Cardiac muscle cell (in vitro differentiated cells and primary cell): ENCODE data around the gene CRYZ. TPM values are rescaled to one million over a fixed set of nuclear protein-coding genes. Genes with fewer than 3 reads are reported as not detected.

Experiments used
- DNase-seq, 2 donors: peaks; one replicate each; pipeline versions ENCODE4 v3.0.0 to v3.0.0-alpha.2; 2010 to 2017; ENCODE audit warnings: low read depth in 1 of 2, low spot score in 1 of 2
- H3K27ac ChIP-seq: fragments of 200-600 bp; sonication (generic); 2 replicates; pipeline ENCODE4 v1.5.1; 2016
- H3K27me3 ChIP-seq: fragments of 200-600 bp; sonication (generic); 2 replicates; pipeline ENCODE4 v1.6.0; 2016; ENCODE audit warnings: control low read depth
- H3K36me3 ChIP-seq: fragments of 200-600 bp; sonication (generic); 2 replicates; pipeline ENCODE4 v1.5.1; 2016; ENCODE audit warnings: control low read depth
- H3K4me1 ChIP-seq: fragments of 200-600 bp; sonication (generic); 2 replicates; pipeline ENCODE4 v1.8.1; 2017; ENCODE audit warnings: low read depth, mild to moderate bottlenecking, mixed run types
- H3K4me3 ChIP-seq: fragments of 200-600 bp; sonication (generic); 2 replicates; pipeline ENCODE4 v1.5.1; 2016; ENCODE audit warnings: mild to moderate bottlenecking
- H3K9me3 ChIP-seq: fragments of 200-600 bp; sonication (generic); 2 replicates; pipeline ENCODE4 v1.5.1; 2017; ENCODE audit warnings: low read depth, mild to moderate bottlenecking, control low read depth
- CTCF ChIP-seq: IDR thresholded peaks from 2 replicates; pipeline ENCODE4 v1.5.1; 2012; ENCODE audit warnings: low read depth, mild to moderate bottlenecking, low read length
- polyA plus RNA-seq: library from polyadenylated mRNA; unstranded; fragments of >200 nt; fragmentation: Nextera tagmentation; extraction: Ambion mirVana; gene quantifications from 2 replicates; pipeline ENCODE4 v1.2.1, GENCODE V29; 2016
- total RNA-seq: library from RNA; depleted of rRNA; stranded (reverse); fragments of >200 nt; gene quantifications from 2 replicates; pipeline ENCODE4 v1.2.3, GENCODE V29; 2016

The CRYZ gene, protein sequence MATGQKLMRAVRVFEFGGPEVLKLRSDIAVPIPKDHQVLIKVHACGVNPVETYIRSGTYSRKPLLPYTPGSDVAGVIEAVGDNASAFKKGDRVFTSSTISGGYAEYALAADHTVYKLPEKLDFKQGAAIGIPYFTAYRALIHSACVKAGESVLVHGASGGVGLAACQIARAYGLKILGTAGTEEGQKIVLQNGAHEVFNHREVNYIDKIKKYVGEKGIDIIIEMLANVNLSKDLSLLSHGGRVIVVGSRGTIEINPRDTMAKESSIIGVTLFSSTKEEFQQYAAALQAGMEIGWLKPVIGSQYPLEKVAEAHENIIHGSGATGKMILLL
- total RNA-seq, result 50.1 and 62.2 TPM in 2 replicates
- polyA plus RNA-seq, result 99.8 and 101 TPM in 2 replicates

DNA sequence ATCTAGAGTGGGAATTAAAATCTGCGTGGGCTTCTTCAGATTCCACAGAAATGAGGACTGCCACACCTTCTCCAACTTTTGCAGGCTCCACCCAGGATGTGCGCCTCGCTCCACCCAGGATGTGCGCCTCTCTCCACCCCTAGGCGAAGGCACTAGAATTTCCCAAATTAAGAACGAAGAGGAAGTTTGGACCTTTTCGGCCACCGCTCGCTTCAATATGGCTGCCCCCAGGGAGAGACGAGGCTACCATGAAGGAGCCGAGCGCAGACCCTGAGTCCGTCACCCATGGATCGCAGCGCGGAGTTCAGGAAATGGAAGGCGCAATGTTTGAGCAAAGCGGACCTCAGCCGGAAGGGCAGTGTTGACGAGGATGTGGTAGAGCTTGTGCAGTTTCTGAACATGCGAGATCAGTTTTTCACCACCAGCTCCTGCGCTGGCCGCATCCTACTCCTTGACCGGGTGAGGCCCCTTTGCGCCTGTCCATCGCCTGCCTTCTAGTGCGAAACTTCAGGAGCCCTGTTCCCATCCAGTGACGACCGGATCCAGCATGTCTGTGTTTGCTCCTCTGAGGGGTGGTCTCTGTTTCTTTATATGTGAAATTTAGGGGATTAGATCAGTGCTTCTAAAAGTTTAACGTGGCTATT lies at the start of gene CRYZ, which contains the start of gene TYW3:
CRYZ (minus strand) TSS at position 91 of the 644 bp plus-strand sequence. CDS start 8,229 bp downstream, outside the sequence.
TYW3 (plus strand) TSS at position 193 of the 644 bp plus-strand sequence; CDS start at position 286, 93 bp downstream.
- Histone ChIP-seq H3K4me1 (peaks cover 21% of the 10 kb centered on the region), H3K4me3 (peak within 1 kb of the TSS; percentile 86), H3K9me3 (no peaks in the 10 kb centered on the region), H3K36me3 (peaks cover 11% of the 10 kb centered on the region), H3K27ac (peak within 1 kb of the TSS; percentile 92), H3K27me3 (no peaks in the 10 kb centered on the region)
- peak; percentile 94 to 96 for DNase-seq
- no peak for TF ChIP-seq CTCF

DNA sequence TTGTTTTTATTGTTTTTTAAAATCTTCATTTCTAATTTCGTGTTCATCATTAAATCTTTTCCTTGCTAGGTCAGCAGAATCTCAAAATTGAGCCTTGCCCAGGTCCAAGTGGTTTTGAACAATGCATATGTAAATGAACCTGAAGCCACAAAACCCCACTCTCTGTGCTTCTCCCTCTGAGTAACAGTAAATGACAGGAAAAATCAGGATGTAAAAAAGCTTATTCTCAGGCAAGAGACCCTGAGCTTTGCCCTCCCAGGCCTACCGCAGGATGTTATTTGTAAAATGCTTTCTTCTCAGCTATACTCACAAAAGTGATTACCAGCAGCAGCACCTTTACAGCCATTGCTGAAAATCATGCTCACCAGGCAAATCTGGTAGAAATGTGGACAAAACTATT lies 47.7 kb upstream of the CRYZ start:
- no peaks in the 10 kb centered on the region for H3K9me3 ChIP-seq
- no peaks in the 10 kb centered on the region for H3K27me3 ChIP-seq
- no peak overlapping the region for H3K27ac ChIP-seq
- no peaks in the 10 kb centered on the region for H3K36me3 ChIP-seq
- no peak overlapping the region for H3K4me3 ChIP-seq
- TF ChIP-seq CTCF, result no peak
- no peak for DNase-seq
- no peaks in the 10 kb centered on the region for H3K4me1 ChIP-seq

- no peak for TF ChIP-seq CTCF
- Histone ChIP-seq H3K4me1 (no peaks in the 10 kb centered on the region), H3K4me3 (no peak overlapping the region), H3K27ac (no peak overlapping the region), H3K9me3 (no peaks in the 10 kb centered on the region), H3K27me3 (no peaks in the 10 kb centered on the region), H3K36me3 (no peaks in the 10 kb centered on the region)
- DNase-seq, result no peak
Measured at GRCh38 chr1:74779750-74780149, 46.9 kb upstream of the CRYZ start.

- TF ChIP-seq CTCF, result no peak
Measured at GRCh38 chr1:74777525-74777924, 44.7 kb upstream of the CRYZ start.

GRCh38 chr1:74775735-74776134 lies 42.9 kb upstream of the CRYZ start:
- H3K27ac ChIP-seq, result no peak overlapping the region
- H3K27me3 ChIP-seq, result no peaks in the 10 kb centered on the region
- H3K4me3 ChIP-seq, result no peak overlapping the region
- no peaks in the 10 kb centered on the region for H3K36me3 ChIP-seq
- no peak for TF ChIP-seq CTCF
- no peak for DNase-seq
- H3K4me1 ChIP-seq, result peaks cover 13% of the 10 kb centered on the region
- H3K9me3 ChIP-seq, result no peaks in the 10 kb centered on the region

More at GRCh38 chr1:74777525-74777924, 44.7 kb upstream of the CRYZ start:
- Histone ChIP-seq H3K36me3 (no peaks in the 10 kb centered on the region), H3K27ac (no peak overlapping the region), H3K9me3 (no peaks in the 10 kb centered on the region), H3K4me1 (peaks cover 13% of the 10 kb centered on the region), H3K4me3 (no peak overlapping the region), H3K27me3 (no peaks in the 10 kb centered on the region)
- no peak for DNase-seq
